Kidney epithelial cell (primary cell): ENCODE data around the gene CD7. TPM values are rescaled to one million over a fixed set of nuclear protein-coding genes. Genes with fewer than 3 reads are reported as not detected.

Experiments used
- DNase-seq: peaks from one replicate; pipeline ENCODE4 v3.0.0-alpha.2; 2010; ENCODE audit warnings: low read depth
- H3K27me3 ChIP-seq: 2 replicates; pipeline ENCODE4 v1.6.0; 2011; ENCODE audit warnings: low read length; ENCODE audit not compliant: control insufficient read depth, insufficient read depth
- H3K36me3 ChIP-seq: 2 replicates; pipeline ENCODE4 v1.5.1; 2011; ENCODE audit warnings: low read length; ENCODE audit not compliant: control insufficient read depth, insufficient read depth
- H3K4me3 ChIP-seq: 2 replicates; pipeline ENCODE4 v1.5.1; 2011; ENCODE audit warnings: low read depth, mild to moderate bottlenecking, control low read depth, low read length
- total RNA-seq: library from RNA; depleted of rRNA; stranded (reverse); fragments of >200 nt; gene quantifications from 2 replicates; pipeline ENCODE4 v1.2.3, GENCODE V29; 2015
- TF ChIP-seq, protein P1 (sequence below): IDR thresholded peaks from 2 replicates; pipeline ENCODE4 v1.5.1; 2011; ENCODE audit warnings: mild to moderate bottlenecking, moderate library complexity, low read length, control low read depth, inconsistent platforms; ENCODE audit not compliant: insufficient read depth, poor library complexity, severe bottlenecking

CD7 gene
- total RNA-seq, 1 donor from 2014 or later: not detected

DNA sequence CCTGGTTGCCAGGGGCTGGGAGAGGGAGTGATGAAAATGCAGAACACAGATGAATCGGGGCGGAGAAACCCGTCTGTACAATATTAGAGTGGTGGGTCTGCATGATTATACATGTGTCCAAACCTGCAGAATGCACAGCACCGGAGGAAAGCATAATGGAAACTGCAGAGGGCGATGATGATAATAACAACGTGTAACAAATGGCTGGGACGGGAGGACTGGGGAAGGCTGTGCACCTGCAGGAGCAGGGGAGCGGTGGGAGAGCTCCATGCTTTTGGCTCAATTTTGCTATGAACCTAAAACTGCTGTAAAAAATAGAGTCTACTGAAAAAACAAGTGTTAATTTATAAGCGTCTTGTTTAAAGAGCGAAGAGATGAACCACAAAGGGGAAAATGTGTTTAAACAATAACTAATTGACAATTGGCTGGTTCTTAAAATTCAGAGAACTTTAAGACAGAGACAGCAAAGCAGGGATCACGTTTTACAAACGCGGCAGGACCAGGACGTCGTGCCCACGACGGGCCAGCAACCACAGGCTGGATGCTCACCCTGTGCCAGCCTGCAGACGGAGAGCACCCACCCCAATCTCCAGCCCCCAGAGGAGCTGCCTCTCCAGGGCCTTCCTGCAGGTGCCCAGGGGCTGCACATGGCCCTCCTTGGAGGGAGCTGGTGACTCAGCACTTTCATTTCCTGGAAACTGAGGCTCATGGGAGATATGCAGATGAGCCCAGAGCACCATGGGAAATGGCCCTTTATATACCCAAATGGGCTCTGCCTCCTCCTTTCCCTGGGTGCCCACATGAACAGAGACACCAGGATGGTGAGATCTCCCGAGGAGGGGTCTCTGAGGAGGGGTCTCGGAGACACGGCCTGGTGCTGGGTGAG, 41.3 kb upstream of the CD7 start, which contains the start of gene TEX19:
Gene TEX19, plus strand, starts transcription at position 783 of the 886 bp plus-strand sequence. CDS start 2,904 bp downstream, outside the sequence.
- TF ChIP-seq, protein P1, sequence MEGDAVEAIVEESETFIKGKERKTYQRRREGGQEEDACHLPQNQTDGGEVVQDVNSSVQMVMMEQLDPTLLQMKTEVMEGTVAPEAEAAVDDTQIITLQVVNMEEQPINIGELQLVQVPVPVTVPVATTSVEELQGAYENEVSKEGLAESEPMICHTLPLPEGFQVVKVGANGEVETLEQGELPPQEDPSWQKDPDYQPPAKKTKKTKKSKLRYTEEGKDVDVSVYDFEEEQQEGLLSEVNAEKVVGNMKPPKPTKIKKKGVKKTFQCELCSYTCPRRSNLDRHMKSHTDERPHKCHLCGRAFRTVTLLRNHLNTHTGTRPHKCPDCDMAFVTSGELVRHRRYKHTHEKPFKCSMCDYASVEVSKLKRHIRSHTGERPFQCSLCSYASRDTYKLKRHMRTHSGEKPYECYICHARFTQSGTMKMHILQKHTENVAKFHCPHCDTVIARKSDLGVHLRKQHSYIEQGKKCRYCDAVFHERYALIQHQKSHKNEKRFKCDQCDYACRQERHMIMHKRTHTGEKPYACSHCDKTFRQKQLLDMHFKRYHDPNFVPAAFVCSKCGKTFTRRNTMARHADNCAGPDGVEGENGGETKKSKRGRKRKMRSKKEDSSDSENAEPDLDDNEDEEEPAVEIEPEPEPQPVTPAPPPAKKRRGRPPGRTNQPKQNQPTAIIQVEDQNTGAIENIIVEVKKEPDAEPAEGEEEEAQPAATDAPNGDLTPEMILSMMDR: no peak
- no peak for DNase-seq
- Histone ChIP-seq H3K4me3 (no peak within 1 kb of the TSS), H3K36me3 (no peaks in the 10 kb centered on the region), H3K27me3 (peaks cover 9% of the 10 kb centered on the region)

DNA sequence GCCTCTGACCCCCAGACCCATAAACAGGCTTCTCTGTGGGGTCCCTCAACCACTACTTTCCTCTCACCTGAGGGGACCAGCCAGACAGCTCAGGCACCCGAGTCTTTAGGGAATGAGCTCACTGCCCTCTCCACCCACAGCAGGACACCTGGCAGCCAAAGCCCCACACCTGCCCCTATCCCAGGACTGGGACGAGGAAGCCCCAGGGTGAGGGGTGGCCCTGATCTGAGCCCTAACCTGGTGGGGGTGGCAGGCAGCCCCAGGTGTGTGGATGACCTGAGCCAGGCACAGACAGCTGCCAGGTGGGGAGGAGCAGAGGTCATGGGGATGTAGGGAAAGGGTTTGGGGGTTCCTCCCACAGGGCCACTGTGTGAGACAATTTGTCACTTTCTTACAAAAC, 40.0 kb upstream of the CD7 start:
- Histone ChIP-seq H3K27me3 (peaks cover 4% of the 10 kb centered on the region), H3K36me3 (no peaks in the 10 kb centered on the region), H3K4me3 (no peak overlapping the region)
- TF ChIP-seq, protein P1: no peak
- no peak for DNase-seq

DNA sequence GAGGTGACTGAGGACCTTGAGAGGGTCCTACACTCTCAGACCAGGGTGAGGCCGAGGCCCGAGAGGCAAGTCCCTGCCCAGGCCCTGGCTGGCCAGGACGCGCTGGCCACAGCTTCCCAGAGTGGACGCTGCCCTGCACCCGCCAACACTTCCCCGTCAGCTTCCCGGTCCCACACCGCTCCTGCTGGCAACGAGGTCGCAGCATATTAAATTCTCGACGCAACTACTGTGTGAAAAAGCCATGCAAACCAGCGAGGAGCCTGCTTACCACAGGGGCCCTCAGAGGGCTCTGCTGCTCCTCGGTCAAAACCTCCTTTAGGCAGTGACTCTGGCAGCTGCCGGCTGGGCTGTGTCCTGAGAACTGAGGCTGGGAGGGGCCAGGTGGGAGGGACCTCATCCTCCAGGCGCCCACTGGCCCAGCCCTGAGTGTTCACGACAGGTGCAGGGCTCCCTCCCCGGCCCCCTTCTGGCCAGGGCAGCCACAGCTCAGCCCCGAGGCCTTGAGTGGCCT, 39.5 kb upstream of the CD7 start:
- Histone ChIP-seq H3K4me3 (no peak overlapping the region), H3K27me3 (peaks cover 3% of the 10 kb centered on the region), H3K36me3 (no peaks in the 10 kb centered on the region)
- no peak for DNase-seq
- TF ChIP-seq, protein P1: no peak

DNA sequence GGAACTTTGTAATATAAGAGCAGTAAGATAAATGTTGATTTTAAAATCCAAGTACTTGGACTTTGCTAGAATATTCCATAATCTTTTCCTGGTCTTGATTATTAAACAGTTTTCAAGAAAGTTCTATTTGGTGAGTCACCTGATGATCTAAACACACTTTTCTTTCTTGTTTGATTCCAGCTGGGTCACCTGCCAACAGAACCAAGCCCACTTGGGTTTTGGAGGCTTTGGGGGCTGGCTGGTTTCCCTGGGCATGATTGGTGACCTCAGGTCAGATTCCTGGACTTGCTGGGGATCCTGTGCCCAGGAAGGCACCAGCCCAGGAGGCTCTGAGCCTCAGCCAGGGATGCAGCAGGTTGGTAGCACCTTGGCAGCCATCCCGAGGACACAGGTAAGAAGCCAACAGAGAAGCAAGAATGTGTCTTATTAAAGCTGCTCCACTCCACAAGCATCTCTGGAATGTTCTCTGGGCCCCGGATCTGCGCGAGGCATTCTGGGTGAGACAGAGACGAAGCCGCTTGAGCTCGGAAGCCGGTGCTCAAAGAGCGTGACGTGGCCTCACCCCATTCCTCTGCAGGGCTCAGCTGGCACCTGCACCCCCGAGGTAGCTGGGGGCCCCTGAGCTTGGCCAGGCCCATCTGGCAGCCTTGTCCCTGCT, 38.5 kb upstream of the CD7 start:
- DNase-seq: peak; percentile 54
- TF ChIP-seq, protein P1: no peak
- peaks cover 5% of the 10 kb centered on the region for H3K27me3 ChIP-seq
- H3K4me3 ChIP-seq: no peak overlapping the region
- H3K36me3 ChIP-seq: no peaks in the 10 kb centered on the region

DNA sequence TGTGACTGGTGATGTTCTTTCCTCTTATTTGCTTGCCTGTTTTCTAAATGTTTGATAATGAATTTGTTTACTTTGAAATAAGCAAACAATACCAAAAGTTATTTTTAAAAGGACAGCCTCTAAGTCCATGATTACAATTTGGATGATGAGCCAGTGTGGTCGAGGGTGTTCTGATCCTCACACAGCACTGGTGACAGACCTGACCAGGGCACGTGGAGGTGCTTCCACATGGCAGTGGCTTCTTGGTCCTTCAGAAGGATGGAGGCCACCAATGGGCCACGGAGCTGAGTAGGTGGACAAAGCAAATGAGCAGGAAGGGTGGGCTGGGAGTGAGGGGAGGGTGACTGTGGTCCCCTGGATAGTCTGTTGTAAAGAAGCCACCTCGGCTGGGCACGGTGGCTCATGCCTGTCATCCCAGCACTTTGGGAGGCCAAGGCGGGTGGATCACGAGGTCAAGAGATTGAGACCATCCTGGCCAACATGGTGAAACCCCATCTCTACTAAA, 37.4 kb upstream of the CD7 start:
- DNase-seq: no peak
- Histone ChIP-seq H3K27me3 (peaks cover 9% of the 10 kb centered on the region), H3K4me3 (no peak overlapping the region), H3K36me3 (no peaks in the 10 kb centered on the region)
- TF ChIP-seq, protein P1: no peak
